ENCODE data around the gene PCSK4.

PCSK4 gene

DNA sequence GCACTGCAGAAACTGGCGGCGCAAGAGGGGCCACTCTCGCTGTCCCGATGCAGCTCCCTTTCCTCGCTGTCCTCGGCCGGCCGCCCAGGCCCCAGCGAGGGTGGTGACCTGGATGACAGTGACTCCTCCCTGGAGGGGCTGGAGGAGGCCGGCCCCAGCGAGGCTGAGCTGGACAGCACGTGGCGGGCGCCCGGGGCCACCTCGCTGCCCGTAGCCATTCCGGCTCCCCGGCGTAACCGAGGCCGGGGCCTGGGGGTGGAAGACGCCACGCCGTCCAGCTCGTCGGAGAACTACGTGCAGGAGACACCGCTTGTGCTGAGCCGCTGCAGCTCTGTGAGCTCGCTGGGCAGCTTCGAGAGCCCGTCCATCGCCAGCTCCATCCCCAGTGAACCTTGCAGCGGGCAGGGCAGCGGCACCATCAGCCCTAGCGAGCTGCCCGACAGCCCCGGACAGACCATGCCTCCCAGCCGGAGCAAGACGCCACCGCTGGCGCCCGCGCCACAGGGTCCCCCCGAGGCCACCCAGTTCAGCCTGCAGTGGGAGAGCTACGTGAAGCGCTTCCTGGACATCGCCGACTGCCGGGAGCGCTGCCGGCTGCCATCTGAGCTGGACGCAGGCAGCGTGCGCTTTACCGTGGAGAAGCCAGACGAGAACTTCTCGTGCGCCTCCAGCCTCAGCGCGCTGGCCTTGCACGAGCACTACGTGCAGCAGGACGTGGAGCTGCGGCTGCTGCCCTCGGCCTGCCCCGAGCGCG, 23.5 kb downstream of the PCSK4 start (continued):
- no peak for TF ChIP-seq BACH2 (CRISPR knock-in tag; IDR thresholded peaks at IDR 0.05; ENCODE audit: borderline replicate concordance)

DNA sequence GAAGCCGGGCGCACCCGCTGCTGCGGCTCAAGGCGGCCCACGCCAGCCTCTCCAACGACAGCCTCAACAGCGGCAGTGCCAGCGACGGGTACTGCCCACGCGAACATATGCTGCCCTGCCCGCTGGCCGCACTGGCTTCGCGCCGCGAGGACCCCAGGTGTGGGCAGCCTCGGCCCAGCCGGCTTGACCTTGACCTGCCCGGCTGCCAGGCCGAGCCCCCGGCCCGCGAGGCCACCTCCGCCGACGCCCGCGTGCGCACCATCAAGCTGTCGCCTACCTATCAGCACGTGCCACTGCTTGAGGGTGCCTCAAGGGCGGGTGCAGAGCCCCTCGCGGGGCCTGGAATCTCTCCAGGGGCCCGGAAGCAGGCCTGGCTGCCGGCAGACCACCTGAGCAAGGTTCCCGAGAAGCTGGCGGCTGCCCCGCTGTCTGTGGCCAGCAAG, 24.1 kb downstream of the PCSK4 start:
- TF ChIP-seq, protein P1, sequence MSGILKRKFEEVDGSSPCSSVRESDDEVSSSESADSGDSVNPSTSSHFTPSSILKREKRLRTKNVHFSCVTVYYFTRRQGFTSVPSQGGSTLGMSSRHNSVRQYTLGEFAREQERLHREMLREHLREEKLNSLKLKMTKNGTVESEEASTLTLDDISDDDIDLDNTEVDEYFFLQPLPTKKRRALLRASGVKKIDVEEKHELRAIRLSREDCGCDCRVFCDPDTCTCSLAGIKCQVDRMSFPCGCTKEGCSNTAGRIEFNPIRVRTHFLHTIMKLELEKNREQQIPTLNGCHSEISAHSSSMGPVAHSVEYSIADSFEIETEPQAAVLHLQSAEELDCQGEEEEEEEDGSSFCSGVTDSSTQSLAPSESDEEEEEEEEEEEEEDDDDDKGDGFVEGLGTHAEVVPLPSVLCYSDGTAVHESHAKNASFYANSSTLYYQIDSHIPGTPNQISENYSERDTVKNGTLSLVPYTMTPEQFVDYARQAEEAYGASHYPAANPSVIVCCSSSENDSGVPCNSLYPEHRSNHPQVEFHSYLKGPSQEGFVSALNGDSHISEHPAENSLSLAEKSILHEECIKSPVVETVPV (CRISPR knock-in tag; IDR thresholded peaks at IDR 0.05) = no peak
- TF ChIP-seq TCF4 (CRISPR knock-in tag; IDR thresholded peaks at IDR 0.05; ENCODE audit: borderline replicate concordance) = no peak
- TF ChIP-seq, protein P2, sequence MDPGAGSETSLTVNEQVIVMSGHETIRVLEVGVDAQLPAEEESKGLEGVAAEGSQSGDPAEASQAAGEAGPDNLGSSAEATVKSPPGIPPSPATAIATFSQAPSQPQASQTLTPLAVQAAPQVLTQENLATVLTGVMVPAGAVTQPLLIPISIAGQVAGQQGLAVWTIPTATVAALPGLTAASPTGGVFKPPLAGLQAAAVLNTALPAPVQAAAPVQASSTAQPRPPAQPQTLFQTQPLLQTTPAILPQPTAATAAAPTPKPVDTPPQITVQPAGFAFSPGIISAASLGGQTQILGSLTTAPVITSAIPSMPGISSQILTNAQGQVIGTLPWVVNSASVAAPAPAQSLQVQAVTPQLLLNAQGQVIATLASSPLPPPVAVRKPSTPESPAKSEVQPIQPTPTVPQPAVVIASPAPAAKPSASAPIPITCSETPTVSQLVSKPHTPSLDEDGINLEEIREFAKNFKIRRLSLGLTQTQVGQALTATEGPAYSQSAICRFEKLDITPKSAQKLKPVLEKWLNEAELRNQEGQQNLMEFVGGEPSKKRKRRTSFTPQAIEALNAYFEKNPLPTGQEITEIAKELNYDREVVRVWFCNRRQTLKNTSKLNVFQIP (CRISPR knock-in tag; IDR thresholded peaks at IDR 0.05; ENCODE audit: borderline replicate concordance, low read depth) = no peak
- TF ChIP-seq, protein P3, sequence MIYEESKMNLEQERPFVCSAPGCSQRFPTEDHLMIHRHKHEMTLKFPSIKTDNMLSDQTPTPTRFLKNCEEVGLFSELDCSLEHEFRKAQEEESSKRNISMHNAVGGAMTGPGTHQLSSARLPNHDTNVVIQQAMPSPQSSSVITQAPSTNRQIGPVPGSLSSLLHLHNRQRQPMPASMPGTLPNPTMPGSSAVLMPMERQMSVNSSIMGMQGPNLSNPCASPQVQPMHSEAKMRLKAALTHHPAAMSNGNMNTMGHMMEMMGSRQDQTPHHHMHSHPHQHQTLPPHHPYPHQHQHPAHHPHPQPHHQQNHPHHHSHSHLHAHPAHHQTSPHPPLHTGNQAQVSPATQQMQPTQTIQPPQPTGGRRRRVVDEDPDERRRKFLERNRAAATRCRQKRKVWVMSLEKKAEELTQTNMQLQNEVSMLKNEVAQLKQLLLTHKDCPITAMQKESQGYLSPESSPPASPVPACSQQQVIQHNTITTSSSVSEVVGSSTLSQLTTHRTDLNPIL (CRISPR knock-in tag; IDR thresholded peaks at IDR 0.05; ENCODE audit: low read depth) = no peak
- no peak for TF ChIP-seq ZFP3 (CRISPR knock-in tag; IDR thresholded peaks at IDR 0.05)
- no peak for ATAC-seq

DNA sequence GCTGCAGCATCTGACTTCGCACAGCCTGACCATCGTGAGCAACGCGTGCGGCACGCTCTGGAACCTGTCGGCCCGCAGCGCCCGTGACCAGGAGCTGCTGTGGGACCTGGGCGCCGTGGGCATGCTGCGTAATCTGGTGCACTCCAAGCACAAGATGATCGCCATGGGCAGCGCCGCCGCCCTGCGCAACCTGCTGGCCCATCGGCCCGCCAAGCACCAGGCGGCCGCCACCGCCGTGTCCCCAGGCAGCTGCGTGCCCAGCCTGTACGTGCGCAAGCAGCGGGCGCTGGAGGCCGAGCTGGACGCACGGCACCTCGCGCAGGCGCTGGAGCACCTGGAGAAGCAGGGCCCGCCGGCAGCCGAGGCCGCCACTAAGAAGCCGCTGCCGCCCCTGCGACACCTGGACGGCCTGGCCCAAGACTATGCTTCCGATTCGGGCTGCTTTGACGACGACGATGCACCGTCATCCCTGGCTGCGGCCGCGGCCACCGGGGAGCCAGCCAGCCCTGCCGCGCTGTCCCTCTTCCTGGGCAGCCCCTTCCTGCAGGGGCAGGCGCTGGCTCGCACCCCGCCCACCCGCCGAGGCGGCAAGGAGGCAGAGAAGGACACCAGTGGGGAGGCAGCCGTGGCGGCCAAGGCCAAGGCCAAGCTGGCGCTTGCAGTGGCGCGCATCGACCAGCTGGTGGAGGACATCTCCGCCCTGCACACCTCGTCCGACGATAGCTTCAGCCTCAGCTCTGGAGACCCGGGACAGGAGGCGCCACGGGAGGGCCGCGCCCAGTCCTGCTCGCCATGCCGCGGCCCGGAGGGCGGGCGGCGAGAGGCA, 24.7 kb downstream of the PCSK4 start:
- TF ChIP-seq ZFP3 (CRISPR knock-in tag; IDR thresholded peaks at IDR 0.05) (no peak), CSDC2 (CRISPR knock-in tag; IDR thresholded peaks at IDR 0.05) (no peak), ISL1 (CRISPR knock-in tag; IDR thresholded peaks at IDR 0.05) (no peak), PPARA (CRISPR knock-in tag; IDR thresholded peaks at IDR 0.05; ENCODE audit: borderline replicate concordance) (no peak), ZNF8 (CRISPR knock-in tag; IDR thresholded peaks at IDR 0.05) (no peak), ESRRG (CRISPR knock-in tag; IDR thresholded peaks at IDR 0.05) (no peak), ZC3H10 (CRISPR knock-in tag; IDR thresholded peaks at IDR 0.05) (no peak), TOX (CRISPR knock-in tag; IDR thresholded peaks at IDR 0.05; ENCODE audit: borderline replicate concordance) (no peak), ZNF70 (CRISPR knock-in tag; IDR thresholded peaks at IDR 0.05) (no peak), TCF4 (CRISPR knock-in tag; IDR thresholded peaks at IDR 0.05; ENCODE audit: borderline replicate concordance) (no peak), ARNTL (CRISPR knock-in tag; IDR thresholded peaks at IDR 0.05; ENCODE audit: borderline replicate concordance, low read depth) (no peak), ZNF565 (CRISPR knock-in tag; conservative IDR thresholded peaks at IDR 0.05; ENCODE audit: low read depth) (no peak), SNAI2 (CRISPR knock-in tag; IDR thresholded peaks at IDR 0.05) (no peak)
- TF ChIP-seq, protein P2 (CRISPR knock-in tag; IDR thresholded peaks at IDR 0.05; ENCODE audit: borderline replicate concordance, low read depth) = no peak
- TF ChIP-seq, protein P3 (CRISPR knock-in tag; IDR thresholded peaks at IDR 0.05; ENCODE audit: low read depth) = no peak
- TF ChIP-seq, protein P4, sequence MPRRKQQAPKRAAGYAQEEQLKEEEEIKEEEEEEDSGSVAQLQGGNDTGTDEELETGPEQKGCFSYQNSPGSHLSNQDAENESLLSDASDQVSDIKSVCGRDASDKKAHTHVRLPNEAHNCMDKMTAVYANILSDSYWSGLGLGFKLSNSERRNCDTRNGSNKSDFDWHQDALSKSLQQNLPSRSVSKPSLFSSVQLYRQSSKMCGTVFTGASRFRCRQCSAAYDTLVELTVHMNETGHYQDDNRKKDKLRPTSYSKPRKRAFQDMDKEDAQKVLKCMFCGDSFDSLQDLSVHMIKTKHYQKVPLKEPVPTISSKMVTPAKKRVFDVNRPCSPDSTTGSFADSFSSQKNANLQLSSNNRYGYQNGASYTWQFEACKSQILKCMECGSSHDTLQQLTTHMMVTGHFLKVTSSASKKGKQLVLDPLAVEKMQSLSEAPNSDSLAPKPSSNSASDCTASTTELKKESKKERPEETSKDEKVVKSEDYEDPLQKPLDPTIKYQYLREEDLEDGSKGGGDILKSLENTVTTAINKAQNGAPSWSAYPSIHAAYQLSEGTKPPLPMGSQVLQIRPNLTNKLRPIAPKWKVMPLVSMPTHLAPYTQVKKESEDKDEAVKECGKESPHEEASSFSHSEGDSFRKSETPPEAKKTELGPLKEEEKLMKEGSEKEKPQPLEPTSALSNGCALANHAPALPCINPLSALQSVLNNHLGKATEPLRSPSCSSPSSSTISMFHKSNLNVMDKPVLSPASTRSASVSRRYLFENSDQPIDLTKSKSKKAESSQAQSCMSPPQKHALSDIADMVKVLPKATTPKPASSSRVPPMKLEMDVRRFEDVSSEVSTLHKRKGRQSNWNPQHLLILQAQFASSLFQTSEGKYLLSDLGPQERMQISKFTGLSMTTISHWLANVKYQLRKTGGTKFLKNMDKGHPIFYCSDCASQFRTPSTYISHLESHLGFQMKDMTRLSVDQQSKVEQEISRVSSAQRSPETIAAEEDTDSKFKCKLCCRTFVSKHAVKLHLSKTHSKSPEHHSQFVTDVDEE (CRISPR knock-in tag; IDR thresholded peaks at IDR 0.05) = no peak
- ATAC-seq = no peak

Data from SK-N-SH treated with all-trans-retinoic acid at 6 μM for 48 hours (cell line).